NCI-H2196 (cell line): ENCODE data around the gene TCF7.
"Not testable (repeated sequence)": the region's sequence is repeated elsewhere in the genome, so short reads cannot be mapped to it uniquely, and the experiment has no call there.

ENCODE experiments used
- DNase-seq: peaks from one replicate; lab custom pipeline; 2025; ENCODE audit not compliant: unreplicated experiment; lab: John Stamatoyannopoulos, UW

Gene TCF7

DNA sequence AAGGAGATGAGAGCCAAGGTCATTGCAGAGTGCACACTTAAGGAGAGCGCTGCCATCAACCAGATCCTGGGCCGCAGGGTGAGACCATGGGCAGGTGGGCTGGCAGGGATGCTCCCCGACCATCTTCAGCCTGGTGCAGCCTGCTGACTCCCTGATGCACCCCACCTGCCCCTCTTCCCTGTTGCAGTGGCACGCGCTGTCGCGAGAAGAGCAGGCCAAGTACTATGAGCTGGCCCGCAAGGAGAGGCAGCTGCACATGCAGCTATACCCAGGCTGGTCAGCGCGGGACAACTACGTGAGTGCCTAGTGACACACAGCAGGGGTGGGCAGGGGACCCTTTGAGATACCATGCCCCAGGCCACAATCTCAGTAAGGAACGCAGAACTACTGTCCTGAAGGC is 28.3 kb downstream of the TCF7 start:
- DNase-seq, result no peak

DNA sequence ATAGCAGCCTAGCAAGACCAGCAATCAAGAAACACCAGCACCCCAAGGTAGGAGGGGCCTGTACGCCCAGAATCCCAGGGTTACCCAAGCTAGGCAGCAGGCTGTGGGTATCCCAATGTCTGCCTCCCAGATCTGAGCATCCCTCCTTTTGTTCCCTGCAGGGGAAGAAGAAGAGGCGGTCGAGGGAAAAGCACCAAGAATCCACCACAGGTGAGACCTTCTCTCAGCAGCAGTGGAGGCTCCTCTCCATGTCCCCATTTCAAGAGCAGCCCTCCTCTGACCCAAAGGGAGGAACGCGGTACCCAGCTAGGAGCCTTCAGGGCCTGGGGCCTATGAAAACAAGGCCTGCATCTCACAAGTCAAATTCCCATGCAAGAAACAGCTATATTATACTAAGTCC is 28.9 kb downstream of the TCF7 start:
- DNase-seq, result no peak

DNA sequence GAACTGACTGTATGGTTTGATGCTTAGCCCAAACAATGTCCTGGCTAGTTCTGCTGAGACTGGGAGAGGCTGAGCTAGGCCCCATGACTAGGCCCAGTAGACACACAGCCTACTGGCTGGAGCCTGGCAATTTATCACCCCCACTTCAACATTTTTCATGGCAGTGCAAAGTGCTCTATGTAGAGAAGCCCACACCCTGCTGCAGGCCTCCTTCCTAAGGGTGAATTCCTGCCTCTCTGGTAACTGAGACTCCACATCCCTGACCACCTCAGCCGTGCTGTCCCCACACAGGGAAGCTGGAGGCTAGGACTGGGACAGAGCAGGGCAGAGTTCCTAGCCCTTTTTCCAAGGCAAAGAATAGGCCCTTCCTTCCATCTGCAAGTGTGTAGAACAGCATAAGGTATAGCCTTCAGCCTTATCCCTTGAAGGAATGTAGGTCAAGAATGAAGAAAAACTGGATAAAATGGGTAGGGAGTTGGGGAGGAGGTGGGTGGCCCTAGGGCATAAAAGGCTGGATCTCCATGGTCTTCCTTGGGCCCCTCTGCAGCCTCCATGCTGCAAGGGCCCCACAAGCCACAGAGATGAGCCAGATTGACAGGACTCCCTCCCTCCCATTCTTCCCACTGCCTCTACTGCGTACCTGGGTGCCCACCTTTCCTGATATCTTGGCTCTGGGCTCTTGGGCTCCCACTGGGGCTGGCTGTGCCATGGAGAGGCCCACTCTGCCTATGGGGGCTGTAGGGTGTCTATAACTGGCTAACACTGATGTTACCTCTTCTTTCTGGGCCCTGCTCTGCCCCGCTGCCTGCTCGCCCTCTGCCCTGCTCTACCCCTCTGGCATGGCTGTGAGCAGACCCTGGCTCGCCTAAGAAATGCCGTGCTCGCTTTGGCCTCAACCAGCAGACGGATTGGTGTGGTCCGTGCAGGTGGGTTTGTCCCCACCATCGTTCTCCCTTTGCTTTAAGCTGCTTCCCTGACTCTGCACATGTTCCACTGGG is 29.8 kb downstream of the TCF7 start:
- DNase-seq, result no peak

DNA sequence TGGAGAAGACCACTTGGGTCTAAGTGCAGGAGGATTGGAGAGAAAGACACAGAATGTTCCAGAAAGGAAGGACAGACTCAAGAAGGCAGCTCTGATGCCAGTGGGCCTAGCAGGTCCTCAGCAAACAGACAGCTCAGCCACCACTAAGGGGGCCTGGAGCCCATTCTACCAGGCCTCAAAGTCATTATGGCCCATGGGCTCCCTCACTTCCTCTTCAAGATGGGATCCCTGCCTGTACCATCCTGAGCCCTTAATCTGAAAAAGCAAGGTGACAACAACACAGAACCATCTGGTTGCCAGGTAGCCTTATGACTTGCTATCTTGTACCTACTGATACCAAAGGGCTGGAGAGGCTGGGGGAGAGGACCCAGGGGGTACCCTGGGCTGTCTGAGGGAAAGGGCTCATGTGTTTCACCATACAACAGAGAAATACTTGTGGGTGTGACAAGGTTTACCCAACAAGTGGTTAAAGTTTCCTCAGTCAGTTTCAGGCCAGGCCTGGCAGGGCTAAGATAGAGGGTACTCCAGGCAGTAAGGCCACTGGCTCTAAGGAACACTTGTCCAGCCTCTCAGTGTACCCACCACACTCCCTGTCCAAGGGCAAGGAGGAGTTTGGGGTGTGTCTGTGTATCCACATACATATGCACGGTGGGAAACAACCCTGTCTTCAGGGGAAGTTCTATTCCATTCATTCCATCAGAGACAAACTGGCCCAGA is 30.7 kb downstream of the TCF7 start:
- no peak for DNase-seq

DNA sequence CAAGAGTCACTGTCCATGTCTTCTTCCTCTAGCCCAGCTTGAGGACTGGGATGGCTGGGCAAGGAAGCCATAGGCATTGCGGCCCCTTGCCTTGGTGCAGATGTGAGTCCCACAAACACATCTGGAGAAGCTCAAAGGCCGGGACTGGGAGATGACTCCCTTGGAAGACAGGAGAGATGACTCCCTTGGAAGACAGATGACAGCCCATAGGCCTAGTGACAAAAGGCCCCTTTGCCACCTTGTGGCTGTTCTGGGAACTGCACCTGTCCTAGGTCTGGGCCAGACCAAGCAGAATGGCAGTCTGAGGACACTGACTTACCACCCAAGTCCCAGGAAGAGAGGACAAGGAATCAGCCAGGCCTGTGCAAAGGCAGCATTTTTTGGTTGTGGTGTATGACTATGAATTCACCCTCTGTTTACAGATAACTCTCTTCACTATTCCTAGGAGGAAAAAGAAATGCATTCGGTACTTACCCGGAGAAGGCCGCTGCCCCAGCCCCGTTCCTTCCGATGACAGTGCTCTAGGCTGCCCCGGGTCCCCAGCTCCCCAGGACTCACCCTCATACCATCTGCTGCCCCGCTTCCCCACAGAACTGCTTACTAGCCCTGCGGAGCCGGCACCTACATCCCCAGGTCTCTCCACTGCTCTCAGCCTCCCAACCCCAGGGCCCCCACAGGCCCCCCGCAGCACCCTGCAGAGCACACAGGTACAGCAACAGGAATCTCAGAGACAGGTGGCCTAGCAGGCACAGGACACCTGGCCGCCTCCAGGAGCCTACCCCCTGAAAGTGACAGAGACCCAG is 31.5 kb downstream of the TCF7 start:
- DNase-seq, result peak; percentile 74

DNA sequence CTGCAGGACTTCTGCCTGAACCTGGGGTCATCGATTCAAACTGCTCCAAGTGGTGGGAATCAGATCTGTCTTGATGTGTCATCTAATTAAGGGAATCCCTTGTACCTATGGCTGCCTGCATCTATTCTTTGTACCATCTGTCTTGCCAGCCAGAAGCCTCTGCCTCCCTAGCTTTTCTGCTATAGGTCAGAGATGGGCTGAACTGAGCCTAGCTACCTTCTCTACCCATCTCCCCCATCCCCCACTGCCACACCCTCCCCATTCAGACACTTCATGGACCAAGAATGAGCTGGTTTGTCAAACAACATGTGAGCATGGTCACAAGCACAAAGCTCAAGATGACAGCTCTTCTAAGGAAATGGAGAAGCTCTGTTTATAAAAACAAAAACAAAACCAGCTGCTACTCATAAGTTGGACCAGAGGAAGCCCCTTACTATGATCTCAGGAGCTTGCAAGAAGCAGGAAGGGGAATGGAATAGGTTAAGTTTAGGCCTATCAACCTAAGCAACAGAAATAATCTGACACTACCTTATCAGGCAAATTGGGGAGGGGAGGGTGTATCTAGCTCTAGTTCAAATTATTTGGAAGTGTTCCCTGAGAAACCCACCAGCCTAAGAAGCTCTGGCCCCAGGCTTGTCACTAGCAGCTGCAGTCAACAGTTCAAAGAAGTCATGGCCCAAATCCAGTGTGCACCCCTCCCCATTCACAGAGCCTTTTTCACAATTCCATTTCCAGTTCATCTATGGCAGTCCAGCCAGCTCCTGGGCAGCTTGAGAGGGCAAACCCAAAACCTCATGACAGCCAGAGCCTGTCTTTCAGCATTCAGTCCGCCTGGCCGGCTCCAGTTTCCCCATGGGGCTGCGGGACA is 32.4 kb downstream of the TCF7 start:
- no peak for DNase-seq

DNA sequence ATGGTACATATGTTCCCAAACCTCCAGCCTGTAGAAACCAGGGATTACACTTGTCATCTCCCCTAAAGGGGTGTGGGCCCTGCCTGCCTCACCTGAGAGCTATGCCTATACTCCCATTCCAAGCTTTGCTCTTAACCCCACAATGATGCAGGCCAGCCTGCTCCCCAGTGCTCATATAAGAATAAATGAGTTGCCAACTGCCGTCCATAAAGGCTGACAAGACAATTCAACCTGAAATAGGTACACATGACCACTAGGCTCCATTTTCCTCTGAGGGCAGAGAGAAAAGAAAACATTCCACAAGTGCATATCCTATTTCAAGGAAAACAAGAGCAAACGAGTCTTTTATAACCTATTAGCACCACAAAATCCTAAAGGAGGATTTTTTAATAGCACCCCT is 33.8 kb downstream of the TCF7 start:
- no peak for DNase-seq

DNA sequence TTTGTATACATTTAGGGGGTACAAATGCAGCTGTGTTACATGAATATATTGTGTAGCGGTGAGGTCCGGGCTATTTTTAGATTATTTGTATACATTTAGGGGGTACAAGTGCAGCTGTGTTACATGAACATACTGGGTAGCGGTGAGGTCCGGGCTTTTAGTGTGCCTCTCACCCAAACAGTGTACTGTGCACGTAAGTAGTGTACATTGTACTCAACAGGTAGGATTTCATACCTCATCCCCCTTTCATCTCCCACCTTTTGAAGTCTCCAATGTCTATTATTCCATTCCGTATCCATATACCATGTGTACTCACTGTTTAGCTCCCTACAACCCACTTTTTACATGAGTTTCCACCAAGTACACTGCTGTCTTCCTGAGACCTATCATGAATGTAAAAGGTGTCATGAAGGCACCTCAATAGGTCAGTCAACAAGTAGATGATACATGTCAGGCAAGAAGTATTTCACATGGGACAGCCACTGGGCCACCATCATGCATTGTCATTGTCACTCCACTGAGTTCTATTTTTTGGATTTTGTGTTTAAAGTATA is 34.6 kb downstream of the TCF7 start:
- DNase-seq, result no peak

DNA sequence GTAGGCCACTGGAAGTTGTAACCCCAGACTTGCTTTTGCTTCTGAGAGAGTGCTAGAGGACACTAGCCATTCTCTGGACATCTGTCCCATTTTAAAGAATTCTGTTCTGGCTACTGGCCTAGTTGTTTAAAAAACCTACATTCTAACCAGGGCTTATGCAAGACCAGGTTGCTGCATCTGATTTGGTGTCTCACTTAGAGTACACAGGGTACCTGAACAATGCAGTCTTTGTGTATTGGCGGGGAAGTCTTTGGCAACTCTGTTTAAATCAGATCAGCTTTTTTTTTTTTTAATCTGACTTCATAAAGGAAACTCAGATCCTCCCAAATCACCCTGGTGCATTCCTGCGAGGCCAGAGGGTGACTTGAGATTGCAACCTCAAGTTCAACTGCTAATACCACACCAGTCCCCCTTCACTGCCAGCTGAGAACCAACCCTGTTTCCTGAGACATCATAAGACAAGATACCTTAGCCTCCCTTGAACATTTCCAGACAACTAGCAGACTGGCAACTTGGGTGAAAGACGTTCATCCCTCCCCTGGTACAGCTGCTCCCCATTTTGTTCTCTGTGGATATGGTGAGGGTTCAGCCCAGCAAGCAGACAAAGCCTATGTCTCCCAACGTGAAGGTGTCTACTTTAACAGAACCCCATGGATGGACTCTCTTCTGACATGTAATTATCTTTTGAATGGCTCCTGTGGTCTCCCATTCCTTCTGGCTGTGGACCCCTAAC is 35.3 kb downstream of the TCF7 start:
- DNase-seq, result no peak

DNA sequence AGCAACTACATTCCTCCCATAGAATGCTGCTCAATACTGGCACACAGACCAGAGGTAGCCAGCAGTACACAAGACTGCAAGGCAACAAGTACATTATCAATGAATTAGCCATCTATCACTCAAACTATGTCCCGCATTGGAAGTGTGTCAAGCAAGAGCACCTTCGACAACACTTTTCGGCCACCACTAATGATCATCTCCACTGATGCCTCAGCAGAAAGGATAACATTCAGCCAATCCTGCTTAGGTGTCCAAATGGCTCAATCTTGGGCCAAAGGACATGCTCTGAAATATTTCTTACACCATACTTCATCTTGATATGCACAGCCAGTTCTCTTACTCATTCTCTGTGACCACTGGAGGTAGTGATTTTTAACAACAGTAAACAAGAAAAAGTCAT is 37.2 kb downstream of the TCF7 start:
- DNase-seq, result no peak

DNA sequence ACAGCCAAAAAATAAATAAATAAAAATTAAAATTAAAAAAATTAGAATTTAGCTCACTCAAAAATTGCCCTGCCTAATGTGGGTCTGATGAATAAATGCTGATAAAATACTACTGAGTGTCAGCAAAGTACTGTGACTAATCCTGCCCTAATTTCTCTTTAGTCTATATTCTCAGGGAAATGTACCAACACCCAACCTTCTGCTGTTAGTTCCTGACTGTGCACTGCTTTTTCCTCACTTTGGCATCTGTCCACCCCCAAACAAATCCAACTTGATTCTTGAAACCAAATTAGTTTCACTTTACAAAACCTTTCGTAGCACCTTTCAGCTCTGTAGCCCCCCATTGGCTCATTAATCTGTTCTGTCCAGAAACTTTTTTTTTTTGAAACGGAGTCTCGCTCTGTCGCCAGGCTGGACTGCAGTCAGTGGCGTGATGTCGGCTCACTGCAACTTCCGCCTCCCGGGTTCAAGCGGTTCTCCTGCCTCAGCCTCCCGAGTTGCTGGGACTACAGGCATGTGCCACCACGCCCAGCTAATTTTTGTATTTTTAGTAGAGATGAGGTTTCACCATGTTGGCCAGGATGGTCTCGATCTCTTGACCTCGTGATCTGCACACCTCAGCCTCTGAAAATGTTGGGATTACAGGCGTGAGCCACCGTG is 37.8 kb downstream of the TCF7 start:
- DNase-seq, result not testable (repeated sequence)

DNA sequence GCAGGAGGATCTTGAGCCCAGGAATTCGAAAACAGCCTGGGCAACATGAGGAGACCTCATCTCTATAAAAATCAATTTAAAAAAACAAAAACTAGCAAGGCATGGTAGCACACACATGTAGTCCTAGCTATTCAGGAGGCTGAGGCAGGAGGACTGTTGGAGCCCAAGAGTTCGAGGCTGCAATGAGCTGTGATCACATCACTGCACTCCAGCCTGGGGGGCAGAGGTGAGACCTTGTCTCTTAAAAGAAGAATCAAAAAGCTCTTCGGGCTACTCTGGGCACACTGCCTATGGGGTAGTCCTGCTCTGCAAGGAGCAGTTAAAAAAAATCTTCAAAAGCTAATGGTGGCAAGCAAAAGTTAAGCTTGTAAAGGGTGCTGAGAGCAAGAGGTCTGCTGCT is 38.8 kb downstream of the TCF7 start:
- no peak for DNase-seq

DNA sequence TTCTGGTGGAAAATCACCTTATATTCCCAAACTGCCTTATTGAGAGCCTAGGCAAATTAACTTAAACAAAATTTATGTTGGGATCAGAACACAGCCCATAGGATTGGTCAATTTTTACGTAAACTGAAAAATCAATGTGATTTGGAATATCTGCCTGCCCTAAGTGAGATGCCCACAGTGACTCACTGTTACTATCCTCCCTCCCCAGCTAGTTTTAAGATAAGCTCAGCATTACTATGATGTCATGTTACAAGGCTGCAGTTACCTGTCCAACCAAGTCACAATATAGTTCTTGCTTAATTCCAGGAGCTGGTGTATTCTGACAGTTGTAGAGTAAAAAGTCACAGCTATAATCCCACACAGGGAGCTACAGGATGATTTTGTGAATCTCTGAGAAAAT is 39.2 kb downstream of the TCF7 start:
- DNase-seq, result no peak

DNA sequence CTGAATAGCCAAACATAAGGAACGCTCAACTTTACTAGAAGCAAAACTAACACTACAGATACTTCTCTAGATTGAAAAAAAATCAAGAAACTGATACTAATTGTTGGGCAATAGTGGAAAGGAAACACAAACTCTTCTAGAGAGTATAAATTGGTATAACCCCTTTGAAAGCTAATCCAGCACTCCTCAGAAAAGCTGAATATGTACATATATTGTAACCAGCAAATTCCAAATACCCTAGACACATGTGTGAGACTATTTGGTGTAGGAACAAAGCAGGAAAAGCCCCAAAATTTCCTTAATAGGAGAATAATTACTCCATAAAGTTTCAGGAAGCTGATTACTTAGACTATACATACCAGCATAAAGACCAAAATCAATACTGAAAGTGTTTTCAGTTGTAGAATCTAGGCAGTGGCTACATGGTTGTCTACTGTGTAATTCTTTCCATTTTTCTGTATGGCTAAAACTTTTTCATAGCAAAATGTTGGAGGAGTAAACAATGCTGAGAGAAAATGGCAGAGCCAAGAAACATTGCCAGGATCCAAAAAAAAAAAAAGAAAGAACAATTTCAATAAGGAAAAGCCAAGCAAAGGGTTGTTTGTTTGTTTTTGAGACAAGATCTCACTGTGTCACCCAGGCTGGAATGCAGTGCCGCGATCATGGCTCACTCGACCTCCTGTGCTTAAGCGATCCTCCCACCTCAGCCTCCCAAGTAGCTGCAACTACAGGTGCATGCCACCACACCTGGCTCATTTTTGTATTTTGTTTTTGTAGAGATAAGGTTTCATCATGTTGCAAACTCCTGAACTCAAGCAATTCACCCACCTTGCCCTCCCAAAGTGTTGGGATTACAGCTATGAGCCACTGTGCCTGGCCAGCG is 47.3 kb downstream of the TCF7 start:
- DNase-seq, result no peak

DNA sequence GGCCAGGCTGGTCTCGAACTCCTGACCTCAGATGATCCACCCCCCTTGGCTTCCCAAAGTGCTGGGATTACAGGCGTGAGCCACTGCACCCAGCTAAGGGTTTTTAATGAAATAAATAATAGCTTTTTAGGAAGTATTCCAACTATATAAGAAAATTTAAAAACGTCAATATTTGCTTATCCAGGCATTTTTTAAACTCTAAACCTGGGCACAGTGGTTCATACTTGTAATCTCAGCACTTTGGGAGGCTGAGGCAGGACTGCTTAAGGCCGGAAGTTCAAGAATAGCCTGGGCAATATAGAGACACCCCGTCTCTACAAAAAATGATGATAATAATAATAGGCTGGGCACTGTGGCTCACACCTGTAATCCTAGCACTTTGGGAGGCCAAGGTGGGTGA is 48.1 kb downstream of the TCF7 start:
- no peak for DNase-seq

DNA sequence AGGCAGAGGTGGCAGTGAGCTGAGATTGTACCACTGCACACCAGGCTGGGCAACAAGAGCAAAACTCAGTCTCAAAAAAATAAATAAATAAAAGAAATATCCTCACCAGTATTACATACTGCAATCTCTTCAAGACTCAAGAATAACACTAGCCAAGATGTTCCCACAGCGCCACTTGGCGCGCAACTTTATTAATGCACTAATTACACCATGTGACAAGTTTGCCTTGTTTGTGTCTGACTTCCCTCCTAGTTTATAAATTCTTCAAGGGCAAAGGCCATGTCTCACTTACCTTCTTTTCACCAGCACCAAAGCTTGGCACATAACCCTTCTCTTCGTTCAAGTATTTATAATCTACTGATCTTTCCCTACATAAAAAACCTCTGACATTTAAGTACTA is 57.5 kb downstream of the TCF7 start:
- no peak for DNase-seq

DNA sequence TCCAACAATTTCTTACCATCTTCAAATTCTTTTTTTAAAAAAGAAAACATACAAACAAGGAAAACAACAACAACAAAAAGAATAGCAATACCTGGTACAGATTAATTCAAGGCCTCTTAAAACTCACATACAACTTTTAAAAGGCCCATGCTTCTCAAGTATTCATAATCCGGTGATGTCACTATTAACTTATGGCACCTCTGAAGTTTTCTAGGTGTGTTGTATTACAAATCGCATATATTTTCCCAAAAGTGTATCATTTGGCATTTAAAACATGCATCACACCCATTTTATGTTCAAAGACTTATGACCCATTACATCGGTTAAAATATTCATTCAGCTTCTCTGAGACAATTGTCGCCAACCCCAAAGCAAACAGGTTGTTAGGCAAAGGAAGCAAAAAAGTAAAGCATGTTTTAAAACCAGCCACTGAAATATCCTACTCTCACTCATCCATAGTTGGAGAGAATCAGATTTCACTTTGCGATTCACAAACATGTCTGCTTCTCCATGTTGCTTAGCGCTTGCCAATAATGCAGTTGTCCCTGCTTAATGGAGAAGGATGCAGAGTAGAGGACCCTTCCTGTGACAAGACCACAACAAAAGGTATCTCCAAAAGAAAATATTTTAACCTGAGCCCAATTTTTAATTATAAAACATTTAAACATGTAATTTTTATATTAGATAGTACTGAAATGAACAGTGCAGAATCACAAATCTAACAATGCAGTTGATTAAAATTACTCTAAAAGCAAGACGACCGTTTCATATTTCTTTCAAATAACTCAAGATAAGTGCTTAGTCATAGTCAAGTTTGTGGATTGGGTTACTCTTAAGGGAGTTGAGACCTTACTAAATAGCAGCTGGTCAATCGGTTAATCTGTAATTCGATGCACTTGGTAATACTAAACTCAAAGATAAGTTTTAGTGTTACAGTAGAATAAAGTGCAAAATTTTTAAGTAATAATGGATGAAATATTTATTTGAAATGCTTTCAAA is 60.7 kb downstream of the TCF7 start:
- DNase-seq, result peak; percentile 32
